ENCODE measurements around the gene ITCH. TPM values are rescaled to one million over a fixed set of nuclear protein-coding genes. Genes with fewer than 3 reads are reported as not detected.

Gene ITCH
- total RNA-seq = 47.5 and 71.5 TPM in 2 replicates

DNA sequence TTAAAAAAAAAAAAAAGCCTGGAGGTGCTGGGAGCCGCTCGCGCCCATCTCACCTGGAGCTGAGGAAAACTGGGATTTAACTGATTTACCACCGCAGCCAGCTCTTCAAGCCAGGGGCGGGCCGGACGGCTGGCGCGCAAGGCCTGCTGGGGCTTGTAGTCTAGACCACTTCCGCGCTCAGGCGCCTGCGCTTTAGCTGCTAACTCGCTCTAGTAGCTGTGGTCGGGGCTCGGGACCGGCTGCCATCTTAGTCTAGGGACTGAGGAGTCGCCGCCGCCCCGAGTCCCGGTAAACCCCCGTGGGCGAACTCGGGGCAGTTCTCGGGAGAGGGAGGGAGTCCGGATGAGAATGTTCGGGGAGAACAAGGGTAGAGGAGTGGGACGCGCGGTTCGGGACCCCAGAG lies at the start of gene ITCH:
Gene ITCH (plus strand): TSS at position 212 of the 403 bp plus-strand sequence. CDS start 30,539 bp downstream, outside the sequence.

DNA sequence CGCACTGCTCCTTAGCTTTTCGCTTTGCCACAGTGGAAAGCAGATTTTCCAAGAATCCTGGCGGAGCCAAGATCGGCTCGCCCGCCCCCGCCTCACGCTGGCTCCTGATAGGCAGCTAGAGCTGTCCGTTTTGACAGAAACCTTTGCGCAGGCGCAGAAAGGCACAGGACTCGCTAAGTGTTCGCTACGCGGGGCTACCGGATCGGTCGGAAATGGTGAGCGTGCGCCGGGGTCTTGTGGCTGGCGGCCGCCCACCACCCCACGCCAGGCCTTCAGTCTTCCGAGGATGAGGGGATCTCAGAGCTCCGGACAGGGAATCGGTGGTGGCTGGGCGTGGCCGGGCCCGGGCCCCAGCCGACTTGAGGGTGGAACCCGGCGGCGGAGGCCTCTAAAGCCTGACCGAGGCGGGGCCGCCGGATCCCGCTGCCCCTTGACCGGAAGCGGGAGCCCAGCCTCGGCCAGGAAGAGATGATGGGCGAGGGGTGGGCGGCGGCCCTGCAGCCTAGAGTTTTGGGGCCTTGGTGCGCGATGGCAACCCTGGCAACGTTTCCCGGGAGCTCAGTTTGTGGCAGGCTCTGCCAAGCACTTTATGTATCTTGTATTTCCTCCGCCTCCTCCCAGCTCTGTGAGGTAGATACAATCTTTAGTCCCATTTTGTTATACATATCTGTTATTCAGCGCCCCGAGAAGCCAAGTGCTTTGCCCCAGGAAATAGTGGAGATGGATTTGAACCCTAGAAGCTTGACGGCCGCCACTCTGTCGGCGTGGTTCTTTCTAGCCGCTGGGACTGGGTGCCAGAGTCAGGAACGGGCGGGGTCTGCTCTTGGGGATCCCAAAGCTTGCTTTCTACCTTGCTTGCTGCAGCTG lies 153.4 kb downstream of the ITCH start, which contains the start of gene DYNLRB1:
Gene DYNLRB1 (plus strand): TSS at position 176 of the 867 bp plus-strand sequence. CDS start 37 bp downstream, at position 213.

DNA sequence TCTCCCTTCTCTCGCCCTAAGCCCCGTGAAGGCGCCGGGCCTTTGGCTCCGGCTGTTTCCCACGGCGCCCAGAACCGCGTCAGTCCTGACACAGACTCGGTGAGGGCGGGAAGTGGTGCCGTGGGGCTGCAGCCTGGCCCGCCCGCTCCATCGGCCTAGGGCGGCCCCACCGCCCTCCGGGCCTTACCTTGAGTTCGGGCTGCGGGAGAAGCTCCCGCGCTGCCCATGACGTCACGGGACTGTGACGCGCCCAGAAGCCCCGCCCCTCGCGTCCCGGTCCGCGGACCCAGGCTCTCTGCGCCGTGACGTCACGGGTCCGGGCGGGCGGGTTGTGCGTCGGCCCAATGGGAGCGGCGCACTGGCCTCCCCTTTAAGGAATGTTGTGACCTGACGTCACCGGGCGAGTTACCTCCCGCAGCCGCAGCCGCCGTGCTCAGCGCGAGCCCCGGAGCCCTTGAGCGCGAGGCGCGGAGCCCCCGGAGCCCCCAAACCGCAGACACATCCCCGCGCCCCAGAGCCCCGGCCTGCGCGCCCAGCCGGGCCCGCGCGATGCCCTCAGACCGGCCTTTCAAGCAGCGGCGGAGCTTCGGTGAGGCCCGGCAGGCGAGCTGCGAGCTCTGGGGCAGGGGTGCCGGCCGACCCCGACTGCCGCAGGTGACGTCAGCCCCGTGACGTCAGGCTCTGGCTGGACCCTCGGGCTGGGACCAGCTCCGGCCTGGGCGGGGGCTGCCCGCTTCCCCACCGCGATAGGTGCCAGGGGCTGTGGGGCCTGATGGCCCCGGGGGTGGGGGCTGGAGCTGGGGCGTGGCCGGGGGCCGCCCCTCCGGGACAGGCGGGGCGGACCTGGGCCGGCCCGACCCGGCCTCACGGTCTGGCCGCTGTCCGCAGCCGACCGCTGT lies 195.5 kb downstream of the ITCH start, which contains the start of gene MAP1LC3A:
Gene MAP1LC3A (plus strand): TSS at position 399 of the 899 bp plus-strand sequence. CDS start 151 bp downstream, at position 550.

Other genes with a start within 250 kb of the ITCH start
- not detected in 2 replicates for gene ASIP, start 121.8 kb upstream of the ITCH start, total RNA-seq
- 263 and 320 TPM in 2 replicates for gene AHCY, start 59.9 kb upstream of the ITCH start, total RNA-seq
- 134 and 141 TPM in 2 replicates for gene DYNLRB1, start 153.1 kb downstream of the ITCH start, total RNA-seq
- gene MAP1LC3A, start 195.4 kb downstream of the ITCH start, total RNA-seq = 7.4 and 11.6 TPM in 2 replicates

Data from hair follicular keratinocyte (primary cell).